ENCODE data around the gene HIPK3. TPM values are rescaled to one million over a fixed set of nuclear protein-coding genes. Genes with fewer than 3 reads are reported as not detected.

HIPK3 gene
- total and polyA plus RNA-seq, 7 experiments from 2014 or later, result 24.0 to 92.5 (median 55.0) TPM

DNA sequence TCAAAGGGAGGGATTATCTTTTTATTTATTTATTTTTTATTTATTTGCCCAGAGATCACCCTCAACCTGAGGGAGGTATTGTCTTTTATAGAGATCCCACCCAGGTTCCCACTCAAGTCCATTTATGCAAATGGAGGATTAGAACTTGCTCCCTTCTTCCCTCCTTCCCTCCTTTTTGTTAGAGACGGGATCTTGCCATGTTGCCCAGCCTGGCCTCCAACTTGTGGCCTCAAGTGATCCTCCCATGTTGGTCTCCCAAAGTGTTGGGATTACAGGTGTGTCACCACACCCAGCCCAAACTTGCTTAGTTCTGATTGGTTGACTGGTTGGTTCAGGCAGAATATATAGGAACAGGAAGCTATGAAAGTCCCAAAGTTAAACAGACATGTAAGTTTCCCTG, 51.9 kb downstream of the HIPK3 start:
- H3K27me3 ChIP-seq (ENCODE audit: control insufficient read depth in 2 of 2, insufficient read depth in 2 of 2, low read length in 2 of 2), result no peaks in the 10 kb centered on the region
- POLR2A ChIA-PET, result no interaction called here
- H3K4me3 Mint-ChIP-seq, result peak overlapping the region in 2 of 10 donors; percentile 3 to 15
- H3K9me3 Mint-ChIP-seq, result no peaks in the 10 kb centered on the region
- H3K27ac Mint-ChIP-seq, result peak overlapping the region in 2 of 9 donors; percentile 10 to 69
- ATAC-seq (no peak), DNase-seq (no peak)
- intact Hi-C loops (cut with micrococcal nuclease), result no loop called here
- H3K4me3 ChIP-seq (ENCODE audit: low read length), result no peak overlapping the region
- H3K27ac ChIP-seq (ENCODE audit: low read depth, low read length), result no peak overlapping the region
- peaks cover 5 to 81% (median 64%) of the 10 kb centered on the region in 7 donors for H3K4me1 Mint-ChIP-seq
- CTCF ChIA-PET, result no interaction called here
- no peaks in the 10 kb centered on the region for H3K36me3 ChIP-seq (ENCODE audit: control insufficient read depth in 2 of 3, insufficient read depth in 3 of 3, low read length in 3 of 3)
- H3K9me3 ChIP-seq (ENCODE audit: control insufficient read depth in 2 of 3, low read length in 3 of 3), result no peaks in the 10 kb centered on the region
- peaks cover 0 to 30% (median 10%) of the 10 kb centered on the region in 5 donors for H3K36me3 Mint-ChIP-seq
- H3K27me3 Mint-ChIP-seq, result no peaks in the 10 kb centered on the region
- H3K4me1 ChIP-seq (ENCODE audit: control insufficient read depth in 2 of 2, insufficient read depth in 2 of 2, low read length in 2 of 2), result peaks cover 3 to 7% of the 10 kb centered on the region in 2 donors

- Mint-ChIP-seq H3K9me3 (no peaks in the 10 kb centered on the region), H3K27ac (peak overlapping the region in 1 of 9 donors; percentile 76), H3K36me3 (peaks cover 0 to 30% (median 10%) of the 10 kb centered on the region in 5 donors), H3K4me1 (peaks cover 5 to 77% (median 68%) of the 10 kb centered on the region in 7 donors), H3K27me3 (no peaks in the 10 kb centered on the region), H3K4me3 (peak overlapping the region in 3 of 10 donors; percentile 19 to 35 (median 33))
- ChIA-PET CTCF (no interaction called here), POLR2A (no interaction called here)
- no peaks in the 10 kb centered on the region for H3K9me3 ChIP-seq (ENCODE audit: control insufficient read depth in 2 of 3, low read length in 3 of 3)
- H3K27me3 ChIP-seq (ENCODE audit: control insufficient read depth in 2 of 2, insufficient read depth in 2 of 2, low read length in 2 of 2), result no peaks in the 10 kb centered on the region
- no peak overlapping the region for H3K4me3 ChIP-seq (ENCODE audit: low read length)
- no peak for ATAC-seq
- no peaks in the 10 kb centered on the region for H3K36me3 ChIP-seq (ENCODE audit: control insufficient read depth in 2 of 3, insufficient read depth in 3 of 3, low read length in 3 of 3)
- H3K27ac ChIP-seq (ENCODE audit: low read depth, low read length), result no peak overlapping the region
- H3K4me1 ChIP-seq (ENCODE audit: control insufficient read depth in 2 of 2, insufficient read depth in 2 of 2, low read length in 2 of 2), result peaks cover 4 to 7% of the 10 kb centered on the region in 2 donors
- DNase-seq, result no peak
- intact Hi-C loops (cut with micrococcal nuclease), result loop anchor here in 1 of 2 donors (2.0 kb wide), 1 partner anchor 14 kb away; no protein-coding TSS in a partner anchor
Measured at GRCh38 chr11:33310720-33311500, 53.7 kb downstream of the HIPK3 start.

- Mint-ChIP-seq H3K4me1 (peaks cover 5 to 79% (median 70%) of the 10 kb centered on the region in 7 donors), H3K4me3 (no peak overlapping the region), H3K27ac (peak overlapping the region in 2 of 9 donors; percentile 47 to 55), H3K27me3 (no peaks in the 10 kb centered on the region), H3K9me3 (no peaks in the 10 kb centered on the region), H3K36me3 (peaks cover 0 to 31% (median 7%) of the 10 kb centered on the region in 5 donors)
- ChIA-PET POLR2A (no interaction called here), CTCF (interaction anchor here (0.7 kb wide), 1 partner anchor 399 kb away, joined by 3 read pairs; no protein-coding TSS in a partner anchor)
- Histone ChIP-seq H3K9me3 (ENCODE audit: control insufficient read depth in 2 of 3, low read length in 3 of 3) (no peaks in the 10 kb centered on the region), H3K4me3 (ENCODE audit: low read length) (no peak overlapping the region), H3K36me3 (ENCODE audit: control insufficient read depth in 2 of 3, insufficient read depth in 3 of 3, low read length in 3 of 3) (no peaks in the 10 kb centered on the region), H3K27ac (ENCODE audit: low read depth, low read length) (no peak overlapping the region), H3K27me3 (ENCODE audit: control insufficient read depth in 2 of 2, insufficient read depth in 2 of 2, low read length in 2 of 2) (no peaks in the 10 kb centered on the region), H3K4me1 (ENCODE audit: control insufficient read depth in 2 of 2, insufficient read depth in 2 of 2, low read length in 2 of 2) (peaks cover 7 to 11% of the 10 kb centered on the region in 2 donors)
- intact Hi-C loops (cut with micrococcal nuclease), result loop anchor here in 1 of 2 donors (2.0 kb wide), 1 partner anchor 13 kb away; no protein-coding TSS in a partner anchor
- DNase-seq (no peak), ATAC-seq (no peak)
Measured at GRCh38 chr11:33311680-33312079, 54.5 kb downstream of the HIPK3 start.

DNA sequence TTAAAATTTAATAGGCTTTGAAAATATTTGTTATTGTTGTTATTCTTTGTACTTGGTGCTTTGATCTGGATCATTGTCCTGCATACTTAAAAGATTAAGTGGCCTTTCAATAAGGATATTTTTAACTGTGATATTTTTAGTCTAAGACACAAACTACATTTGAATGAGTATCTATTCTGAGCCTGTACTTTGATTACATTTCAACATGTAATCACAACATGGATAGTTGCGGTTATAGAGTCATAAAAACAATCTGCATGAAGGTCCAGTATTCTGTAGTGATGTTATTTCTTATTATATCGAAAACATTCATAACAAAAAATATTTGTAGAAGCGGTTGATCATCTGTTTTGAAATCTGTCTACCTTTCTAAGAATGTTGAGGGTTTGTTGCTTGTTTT, 58.6 kb downstream of the HIPK3 start:
- no peak for ATAC-seq

DNA sequence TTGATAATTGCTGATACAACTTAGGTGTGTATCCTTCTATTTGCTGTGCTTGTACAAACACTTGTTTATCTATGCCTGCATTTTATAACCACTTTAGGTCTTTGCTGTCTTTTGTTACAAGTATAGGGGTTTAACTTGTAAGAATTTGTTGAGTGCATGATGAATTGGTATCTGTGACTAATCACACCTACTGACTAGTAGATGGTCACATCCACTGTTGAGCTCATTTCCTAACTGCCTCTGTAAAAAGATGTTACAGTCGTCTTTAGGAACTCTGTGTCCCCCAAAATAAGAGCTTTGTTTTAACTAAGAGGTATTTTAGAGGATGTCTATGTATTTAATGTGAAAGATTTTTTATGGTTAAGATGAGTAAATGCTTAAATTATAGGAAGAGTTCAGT, 60.5 kb downstream of the HIPK3 start:
- no peak overlapping the region for H3K4me3 Mint-ChIP-seq
- peaks cover 0 to 9% (median 4%) of the 10 kb centered on the region in 5 donors for H3K36me3 Mint-ChIP-seq
- Histone ChIP-seq H3K36me3 (ENCODE audit: control insufficient read depth in 2 of 3, insufficient read depth in 3 of 3, low read length in 3 of 3) (no peaks in the 10 kb centered on the region), H3K4me3 (ENCODE audit: low read length) (no peak overlapping the region), H3K4me1 (ENCODE audit: control insufficient read depth in 2 of 2, insufficient read depth in 2 of 2, low read length in 2 of 2) (peaks cover 0 to 11% of the 10 kb centered on the region in 2 donors), H3K9me3 (ENCODE audit: control insufficient read depth in 2 of 3, low read length in 3 of 3) (no peaks in the 10 kb centered on the region), H3K27ac (ENCODE audit: low read depth, low read length) (no peak overlapping the region), H3K27me3 (ENCODE audit: control insufficient read depth in 2 of 2, insufficient read depth in 2 of 2, low read length in 2 of 2) (no peaks in the 10 kb centered on the region)
- ChIA-PET CTCF (no interaction called here), POLR2A (no interaction called here)
- H3K27ac Mint-ChIP-seq, result peak overlapping the region in 3 of 9 donors; percentile 5 to 83 (median 35)
- DNase-seq, result no peak
- no peaks in the 10 kb centered on the region for H3K9me3 Mint-ChIP-seq
- intact Hi-C loops (cut with micrococcal nuclease), result no loop called here
- peaks cover 4 to 42% (median 31%) of the 10 kb centered on the region in 7 donors for H3K4me1 Mint-ChIP-seq
- no peaks in the 10 kb centered on the region for H3K27me3 Mint-ChIP-seq
- no peak for ATAC-seq

More for the DNA sequence above, 58.6 kb downstream of the HIPK3 start:
- intact Hi-C loops (cut with micrococcal nuclease), result no loop called here
- no peaks in the 10 kb centered on the region for H3K36me3 ChIP-seq (ENCODE audit: control insufficient read depth in 2 of 3, insufficient read depth in 3 of 3, low read length in 3 of 3)
- Mint-ChIP-seq H3K9me3 (no peaks in the 10 kb centered on the region), H3K4me3 (no peak overlapping the region), H3K36me3 (peaks cover 0 to 12% (median 8%) of the 10 kb centered on the region in 5 donors), H3K27me3 (no peaks in the 10 kb centered on the region), H3K4me1 (peaks cover 6 to 61% (median 49%) of the 10 kb centered on the region in 7 donors), H3K27ac (peak overlapping the region in 1 of 9 donors; percentile 82)
- no peak overlapping the region for H3K27ac ChIP-seq (ENCODE audit: low read depth, low read length)
- DNase-seq, result no peak
- no peaks in the 10 kb centered on the region for H3K27me3 ChIP-seq (ENCODE audit: control insufficient read depth in 2 of 2, insufficient read depth in 2 of 2, low read length in 2 of 2)
- H3K4me1 ChIP-seq (ENCODE audit: control insufficient read depth in 2 of 2, insufficient read depth in 2 of 2, low read length in 2 of 2), result peaks cover 3 to 11% of the 10 kb centered on the region in 2 donors
- ChIA-PET CTCF (no interaction called here), POLR2A (no interaction called here)
- H3K9me3 ChIP-seq (ENCODE audit: control insufficient read depth in 2 of 3, low read length in 3 of 3), result no peaks in the 10 kb centered on the region
- no peak overlapping the region for H3K4me3 ChIP-seq (ENCODE audit: low read length)

DNA sequence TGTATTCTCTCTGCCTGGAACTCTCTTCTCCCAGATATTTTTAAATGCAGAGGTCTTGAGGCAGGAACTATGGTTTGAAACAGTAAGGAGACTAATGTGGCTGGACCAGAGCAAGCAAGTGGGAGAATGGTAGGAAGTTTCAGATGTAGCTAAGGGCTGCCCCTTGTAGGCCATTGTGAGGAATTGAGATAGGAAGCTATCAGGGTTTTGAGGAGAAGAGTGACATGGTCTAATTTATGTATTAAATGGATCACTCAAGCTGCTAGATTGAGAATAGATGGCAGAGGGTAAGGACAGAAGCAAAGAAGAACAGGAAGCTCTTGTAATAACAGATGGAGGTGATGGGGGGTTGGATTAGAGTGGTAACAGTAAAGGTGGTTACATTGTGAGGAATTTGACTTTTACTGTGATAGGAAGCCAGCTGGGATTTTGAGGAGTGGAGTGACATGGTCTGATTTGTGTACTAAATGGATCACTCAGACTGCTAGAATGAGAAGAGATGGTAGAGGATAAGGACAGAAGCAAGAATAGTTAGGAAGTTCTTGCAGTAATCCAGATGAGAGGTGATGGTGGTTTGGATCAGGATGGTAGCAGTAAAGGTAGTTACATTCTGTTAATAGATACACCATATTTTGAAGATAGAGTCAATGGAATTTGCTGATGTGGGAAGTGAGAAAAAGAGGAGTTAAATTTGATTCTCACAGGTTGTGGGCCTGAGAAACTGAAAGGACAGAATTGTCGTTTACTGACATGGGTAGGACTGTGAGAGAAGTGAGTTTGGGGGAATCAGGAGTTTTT, 63.0 kb downstream of the HIPK3 start:
- ATAC-seq, result peak; percentile 32
- no peak overlapping the region for H3K27ac ChIP-seq (ENCODE audit: low read depth, low read length)
- H3K4me3 ChIP-seq (ENCODE audit: low read length), result no peak overlapping the region
- no peak overlapping the region for H3K4me3 Mint-ChIP-seq
- H3K9me3 Mint-ChIP-seq, result no peaks in the 10 kb centered on the region
- no peaks in the 10 kb centered on the region for H3K27me3 Mint-ChIP-seq
- no peak for DNase-seq
- peaks cover 0 to 7% (median 4%) of the 10 kb centered on the region in 5 donors for H3K36me3 Mint-ChIP-seq
- ChIA-PET CTCF (interaction anchor here (0.6 kb wide), 1 partner anchor 154 kb away, joined by 3 read pairs; no protein-coding TSS in a partner anchor), POLR2A (no interaction called here)
- H3K4me1 Mint-ChIP-seq, result peaks cover 4 to 44% (median 42%) of the 10 kb centered on the region in 7 donors
- no peaks in the 10 kb centered on the region for H3K9me3 ChIP-seq (ENCODE audit: control insufficient read depth in 2 of 3, low read length in 3 of 3)
- H3K4me1 ChIP-seq (ENCODE audit: control insufficient read depth in 2 of 2, insufficient read depth in 2 of 2, low read length in 2 of 2), result peaks cover 0 to 7% of the 10 kb centered on the region in 2 donors
- H3K27ac Mint-ChIP-seq, result no peak overlapping the region
- H3K27me3 ChIP-seq (ENCODE audit: control insufficient read depth in 2 of 2, insufficient read depth in 2 of 2, low read length in 2 of 2), result no peaks in the 10 kb centered on the region
- intact Hi-C loops (cut with micrococcal nuclease), result no loop called here
- no peaks in the 10 kb centered on the region for H3K36me3 ChIP-seq (ENCODE audit: control insufficient read depth in 2 of 3, insufficient read depth in 3 of 3, low read length in 3 of 3)
